ENCODE data around the gene MYL3. TPM values are rescaled to one million over a fixed set of nuclear protein-coding genes. Genes with fewer than 3 reads are reported as not detected.
"Not testable (repeated sequence)": the region's sequence is repeated elsewhere in the genome, so short reads cannot be mapped to it uniquely, and the experiment has no call there.

Gene MYL3
- total RNA-seq: not detected in 2 replicates

DNA sequence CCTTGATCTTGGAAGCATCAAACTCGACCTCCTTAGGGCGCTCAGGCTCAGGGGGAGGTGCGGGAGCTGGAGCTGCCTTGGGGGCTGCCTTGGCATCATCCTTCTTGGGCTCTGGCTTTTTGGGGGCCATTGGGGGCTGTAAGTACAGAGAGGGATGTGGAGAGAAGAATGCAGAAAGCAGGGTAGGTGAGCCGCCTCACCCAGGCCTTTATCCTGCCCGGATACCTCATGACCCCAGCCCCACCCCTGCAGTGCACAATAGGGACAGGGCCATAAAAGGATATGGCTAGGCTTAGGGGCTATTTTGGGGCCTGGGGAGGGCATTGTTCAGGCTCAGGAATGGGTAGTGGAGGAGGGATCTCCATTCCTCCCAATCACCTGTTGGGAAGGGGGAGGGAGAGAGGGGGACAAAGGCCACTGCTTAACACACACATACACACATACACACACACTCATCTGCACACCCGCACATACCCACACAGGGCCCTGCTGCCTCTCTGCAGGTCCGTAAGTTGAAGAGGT lies at the start of gene MYL3:
MYL3 (minus strand) TSS at position 184 of the 522 bp plus-strand sequence; CDS start at position 130, 54 bp downstream.
- H3K36me3 Mint-ChIP-seq (ENCODE audit: low read depth): no peaks in the 10 kb centered on the region
- no peak within 1 kb of the TSS for H3K27ac Mint-ChIP-seq
- intact Hi-C loops (cut with micrococcal nuclease): no loop called here
- no peak for DNase-seq (ENCODE audit: low spot score)
- no peaks in the 10 kb centered on the region for H3K9me3 Mint-ChIP-seq
- no peak within 1 kb of the TSS for H3K4me3 Mint-ChIP-seq (ENCODE audit: low read depth)
- no peaks in the 10 kb centered on the region for H3K27me3 Mint-ChIP-seq (ENCODE audit: low read depth)
- H3K4me1 Mint-ChIP-seq (ENCODE audit: low read depth): no peaks in the 10 kb centered on the region

DNA sequence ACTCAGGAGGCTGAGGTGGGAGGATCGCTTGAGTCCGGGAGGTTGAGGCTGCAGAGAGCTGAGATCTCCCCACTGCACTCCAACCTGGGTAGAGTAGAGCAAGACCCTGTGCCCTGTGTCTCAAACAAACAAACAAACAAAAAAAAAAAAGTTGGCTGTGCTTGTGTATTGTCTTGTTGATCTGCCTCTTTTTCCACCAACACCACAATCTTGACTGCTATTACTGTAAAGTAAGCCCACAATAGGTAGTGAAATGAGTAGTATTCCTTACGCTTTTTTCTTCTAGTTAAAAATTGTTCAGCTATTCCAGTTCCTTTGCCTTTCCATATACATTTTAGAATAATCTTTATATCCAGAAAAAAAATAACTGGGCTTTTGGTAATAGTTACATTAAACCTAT lies 49.7 kb upstream of the MYL3 start:
- intact Hi-C loops (cut with micrococcal nuclease): no loop called here
- H3K9me3 Mint-ChIP-seq: peaks cover 4% of the 10 kb centered on the region
- H3K36me3 Mint-ChIP-seq (ENCODE audit: low read depth): peaks cover 26% of the 10 kb centered on the region
- no peak for DNase-seq (ENCODE audit: low spot score)
- no peaks in the 10 kb centered on the region for H3K27me3 Mint-ChIP-seq (ENCODE audit: low read depth)
- peaks cover 26% of the 10 kb centered on the region for H3K4me1 Mint-ChIP-seq (ENCODE audit: low read depth)
- H3K27ac Mint-ChIP-seq: no peak overlapping the region
- H3K4me3 Mint-ChIP-seq (ENCODE audit: low read depth): no peak overlapping the region

GRCh38 chr3:46910914-46911313 lies 47.7 kb upstream of the MYL3 start:
- H3K4me3 Mint-ChIP-seq (ENCODE audit: low read depth); H3K36me3 Mint-ChIP-seq (ENCODE audit: low read depth); H3K27me3 Mint-ChIP-seq (ENCODE audit: low read depth); DNase-seq (ENCODE audit: low spot score); intact Hi-C loops (cut with micrococcal nuclease); H3K9me3 Mint-ChIP-seq; H3K27ac Mint-ChIP-seq: not testable (repeated sequence)
- peaks cover 22% of the 10 kb centered on the region for H3K4me1 Mint-ChIP-seq (ENCODE audit: low read depth)

GRCh38 chr3:46910166-46910760 lies 47.0 kb upstream of the MYL3 start:
- H3K4me3 Mint-ChIP-seq (ENCODE audit: low read depth): no peak overlapping the region
- intact Hi-C loops (cut with micrococcal nuclease): no loop called here
- H3K27me3 Mint-ChIP-seq (ENCODE audit: low read depth): no peaks in the 10 kb centered on the region
- no peak overlapping the region for H3K27ac Mint-ChIP-seq
- H3K9me3 Mint-ChIP-seq: no peaks in the 10 kb centered on the region
- peaks cover 17% of the 10 kb centered on the region for H3K4me1 Mint-ChIP-seq (ENCODE audit: low read depth)
- DNase-seq (ENCODE audit: low spot score): no peak
- peaks cover 2% of the 10 kb centered on the region for H3K36me3 Mint-ChIP-seq (ENCODE audit: low read depth)

DNA sequence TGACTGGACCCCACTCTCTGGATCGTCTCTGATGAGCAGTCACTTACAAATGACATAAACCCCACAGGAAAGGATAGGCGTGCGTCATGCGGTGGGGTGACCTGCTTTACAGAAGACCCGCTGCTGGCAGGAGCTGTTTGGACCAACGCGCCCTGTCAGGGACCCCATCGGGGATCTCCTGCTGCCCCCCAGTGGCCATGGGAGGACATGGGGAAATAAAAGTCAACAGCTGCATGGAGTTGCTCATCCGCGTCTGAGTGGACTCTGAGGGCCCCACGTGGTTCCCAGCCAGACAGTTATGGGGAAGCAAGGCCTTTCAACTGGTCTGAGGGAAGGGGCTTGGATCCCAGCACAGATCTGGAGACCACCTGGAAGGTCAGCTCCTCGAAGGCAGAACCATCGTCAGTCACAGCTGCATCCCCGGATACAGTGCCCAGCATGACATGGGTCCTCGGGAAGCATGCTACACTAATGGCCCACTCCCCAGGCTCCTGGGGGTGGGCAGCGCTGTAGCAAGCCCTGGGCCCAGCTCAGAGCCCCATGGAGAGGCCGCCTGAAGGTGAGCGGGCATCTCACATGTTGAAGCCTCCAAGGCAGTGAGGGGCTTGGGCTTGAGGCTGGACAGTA lies 46.4 kb upstream of the MYL3 start:
- peak; percentile 66 for DNase-seq (ENCODE audit: low spot score)
- peaks cover 15% of the 10 kb centered on the region for H3K4me1 Mint-ChIP-seq (ENCODE audit: low read depth)
- H3K36me3 Mint-ChIP-seq (ENCODE audit: low read depth): no peaks in the 10 kb centered on the region
- H3K27ac Mint-ChIP-seq: no peak overlapping the region
- intact Hi-C loops (cut with micrococcal nuclease): loop anchor here (1.0 to 5.0 kb wide), 2 partner anchors 42 to 204 kb away; no protein-coding TSS in a partner anchor
- H3K9me3 Mint-ChIP-seq: no peaks in the 10 kb centered on the region
- no peaks in the 10 kb centered on the region for H3K27me3 Mint-ChIP-seq (ENCODE audit: low read depth)
- H3K4me3 Mint-ChIP-seq (ENCODE audit: low read depth): no peak overlapping the region

DNA sequence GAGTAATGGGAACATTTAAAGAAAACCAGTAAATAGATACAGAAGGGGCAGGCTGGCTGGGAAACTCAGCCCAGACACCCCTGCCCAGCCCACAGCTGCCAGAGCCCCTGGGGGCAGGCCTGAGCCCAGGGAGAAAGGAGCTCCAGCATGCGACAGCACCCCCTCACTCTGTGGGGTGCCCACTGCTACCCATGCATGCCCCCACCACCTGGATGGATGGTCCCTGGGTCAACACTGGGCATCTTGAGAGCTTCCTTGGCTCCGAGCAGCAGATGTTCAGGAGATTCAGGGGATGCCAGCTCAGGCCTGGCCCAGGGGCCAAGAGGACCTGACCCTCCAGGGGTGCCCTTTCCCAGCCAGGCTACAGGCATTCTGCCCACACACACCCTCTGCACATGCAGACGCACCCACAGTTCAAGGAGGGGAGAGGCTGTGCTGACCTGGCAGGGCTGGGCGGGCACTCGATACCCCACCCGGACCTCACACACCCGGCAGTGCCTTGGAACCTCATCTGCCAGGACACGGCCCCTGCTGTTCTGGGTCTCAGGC lies 45.8 kb upstream of the MYL3 start:
- DNase-seq (ENCODE audit: low spot score): no peak
- Mint-ChIP-seq H3K27me3 (ENCODE audit: low read depth) (no peaks in the 10 kb centered on the region), H3K36me3 (ENCODE audit: low read depth) (no peaks in the 10 kb centered on the region), H3K9me3 (no peaks in the 10 kb centered on the region), H3K4me3 (ENCODE audit: low read depth) (no peak overlapping the region), H3K4me1 (ENCODE audit: low read depth) (peaks cover 13% of the 10 kb centered on the region), H3K27ac (no peak overlapping the region)
- intact Hi-C loops (cut with micrococcal nuclease): loop anchor here (1.0 to 5.0 kb wide), 2 partner anchors 42 to 204 kb away; no protein-coding TSS in a partner anchor

DNA sequence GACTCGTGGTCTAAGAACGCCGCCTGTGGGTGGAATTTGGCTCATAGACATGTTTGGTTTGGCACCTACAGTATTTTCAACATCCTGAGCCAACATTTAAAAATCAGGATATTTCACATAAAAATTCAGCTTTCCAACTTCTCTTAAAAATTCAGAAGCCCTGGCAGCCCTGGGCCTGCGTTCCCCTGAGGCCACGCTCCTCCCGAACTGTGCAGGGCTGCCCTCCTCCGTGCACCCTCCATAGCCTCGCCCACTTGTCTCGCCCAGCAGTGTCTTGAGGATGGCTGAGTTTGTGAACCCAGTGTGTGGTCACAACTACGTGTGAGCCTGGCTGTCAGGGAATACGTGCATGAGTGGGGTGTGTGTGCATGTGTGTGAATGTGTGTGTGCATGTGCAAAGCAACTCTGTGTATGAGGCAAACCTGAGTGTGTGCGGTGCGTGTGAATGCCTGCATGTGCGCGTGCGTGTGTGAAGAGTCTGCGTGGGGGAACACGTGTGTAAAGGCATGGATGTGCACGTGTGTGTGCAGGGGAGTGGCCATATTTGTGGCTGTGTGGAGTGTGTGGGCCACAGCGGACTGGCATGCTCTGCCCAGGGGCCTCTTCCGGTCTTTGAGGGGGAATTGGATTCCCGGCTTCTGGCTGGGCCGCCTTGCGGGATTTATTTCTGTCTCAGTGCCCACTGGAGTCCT lies 45.2 kb upstream of the MYL3 start:
- no peaks in the 10 kb centered on the region for H3K27me3 Mint-ChIP-seq (ENCODE audit: low read depth)
- peaks cover 8% of the 10 kb centered on the region for H3K4me1 Mint-ChIP-seq (ENCODE audit: low read depth)
- intact Hi-C loops (cut with micrococcal nuclease): loop anchor here (5.0 kb wide), 1 partner anchor 41 kb away; no protein-coding TSS in a partner anchor
- no peaks in the 10 kb centered on the region for H3K9me3 Mint-ChIP-seq
- no peaks in the 10 kb centered on the region for H3K36me3 Mint-ChIP-seq (ENCODE audit: low read depth)
- no peak for DNase-seq (ENCODE audit: low spot score)
- H3K27ac Mint-ChIP-seq: no peak overlapping the region
- no peak overlapping the region for H3K4me3 Mint-ChIP-seq (ENCODE audit: low read depth)

DNA sequence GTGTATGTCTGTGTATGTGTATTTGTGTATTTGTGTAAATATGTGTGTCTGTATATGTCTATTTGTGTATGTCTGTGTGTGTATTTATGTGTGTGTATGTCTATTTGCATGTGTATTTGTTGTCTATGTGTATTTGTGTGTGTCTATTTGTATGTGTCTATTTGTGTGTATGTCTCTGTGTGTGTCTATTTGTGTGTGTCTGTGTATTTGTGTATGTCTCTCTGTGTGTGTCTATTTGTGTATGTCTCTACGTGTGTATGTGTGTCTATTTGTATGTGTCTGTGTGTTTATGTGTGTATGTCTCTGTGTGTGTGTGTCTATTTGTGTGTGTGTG lies 44.7 kb upstream of the MYL3 start:
- Mint-ChIP-seq H3K4me3 (ENCODE audit: low read depth) (no peak overlapping the region), H3K4me1 (ENCODE audit: low read depth) (peaks cover 4% of the 10 kb centered on the region), H3K27me3 (ENCODE audit: low read depth) (no peaks in the 10 kb centered on the region), H3K9me3 (no peaks in the 10 kb centered on the region), H3K36me3 (ENCODE audit: low read depth) (no peaks in the 10 kb centered on the region), H3K27ac (no peak overlapping the region)
- intact Hi-C loops (cut with micrococcal nuclease): loop anchor here (5.0 kb wide), 1 partner anchor 41 kb away; no protein-coding TSS in a partner anchor
- DNase-seq (ENCODE audit: low spot score): no peak

DNA sequence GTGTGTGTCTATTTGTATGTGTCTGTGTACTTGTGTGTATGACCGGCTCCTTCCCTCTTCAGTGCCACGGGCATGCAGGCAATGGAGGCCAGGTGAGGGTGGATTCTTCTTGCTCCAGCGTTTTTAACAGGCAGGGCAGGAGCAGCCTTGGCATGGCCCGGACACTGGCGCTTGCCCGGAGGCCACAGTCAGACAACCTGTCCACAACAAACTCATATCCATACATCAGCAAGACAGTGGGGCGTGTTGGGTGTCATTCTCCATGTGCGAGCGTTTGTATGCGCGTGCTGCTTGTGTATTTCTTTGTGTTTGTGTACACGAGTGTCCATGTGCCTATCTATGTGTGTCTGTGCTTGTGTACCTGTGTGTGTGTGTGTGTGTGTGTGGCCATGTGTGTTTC lies 44.0 kb upstream of the MYL3 start:
- no peaks in the 10 kb centered on the region for H3K36me3 Mint-ChIP-seq (ENCODE audit: low read depth)
- no peak overlapping the region for H3K4me3 Mint-ChIP-seq (ENCODE audit: low read depth)
- H3K9me3 Mint-ChIP-seq: no peaks in the 10 kb centered on the region
- H3K4me1 Mint-ChIP-seq (ENCODE audit: low read depth): peaks cover 2% of the 10 kb centered on the region
- no peak overlapping the region for H3K27ac Mint-ChIP-seq
- intact Hi-C loops (cut with micrococcal nuclease): loop anchor here (5.0 kb wide), 1 partner anchor 40 kb away; no protein-coding TSS in a partner anchor
- no peak for DNase-seq (ENCODE audit: low spot score)
- no peaks in the 10 kb centered on the region for H3K27me3 Mint-ChIP-seq (ENCODE audit: low read depth)

GRCh38 chr3:46906471-46907058 lies 43.3 kb upstream of the MYL3 start:
- no peaks in the 10 kb centered on the region for H3K36me3 Mint-ChIP-seq (ENCODE audit: low read depth)

DNA sequence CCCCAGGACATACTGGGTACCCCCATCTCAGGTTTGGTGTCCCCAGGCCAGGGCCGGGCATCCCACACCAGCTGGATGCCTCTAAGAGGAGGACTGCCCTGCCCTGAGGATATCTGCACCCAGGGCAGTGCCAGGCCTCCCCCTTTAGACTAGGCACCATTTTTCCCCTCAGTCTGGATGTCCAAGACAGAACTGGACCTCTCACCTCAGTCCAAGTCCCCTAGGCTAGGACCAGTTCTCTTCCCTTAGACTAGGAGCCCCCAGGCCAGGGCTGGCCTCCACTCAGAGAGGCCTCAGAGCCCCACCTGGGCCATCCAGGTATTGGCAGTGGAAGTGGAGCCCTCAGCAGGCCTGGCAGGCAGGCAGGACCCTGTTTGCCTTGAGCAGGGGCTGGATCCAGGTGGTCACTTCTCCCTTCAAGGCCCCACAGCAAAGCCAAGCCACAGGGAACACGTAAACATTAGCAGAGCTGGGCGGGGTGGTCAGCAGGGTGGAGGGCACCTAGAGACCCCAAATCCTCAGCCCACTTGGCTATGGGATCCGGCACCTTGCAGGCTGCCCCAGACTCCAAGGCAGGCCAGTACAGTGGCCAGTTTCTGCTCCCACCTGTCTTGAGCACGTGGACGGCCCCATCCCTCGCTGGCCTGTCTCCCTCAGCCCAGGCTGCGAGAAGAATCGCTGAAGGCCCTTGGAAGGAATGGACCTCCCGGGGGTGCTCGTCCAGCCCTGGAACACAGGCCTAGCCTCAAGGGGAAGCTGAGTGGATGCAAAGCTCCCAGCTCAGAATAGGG lies 42.6 kb upstream of the MYL3 start:
- Mint-ChIP-seq H3K27ac (no peak overlapping the region), H3K4me1 (ENCODE audit: low read depth) (peaks cover 2% of the 10 kb centered on the region), H3K4me3 (ENCODE audit: low read depth) (no peak overlapping the region), H3K36me3 (ENCODE audit: low read depth) (no peaks in the 10 kb centered on the region), H3K27me3 (ENCODE audit: low read depth) (no peaks in the 10 kb centered on the region), H3K9me3 (no peaks in the 10 kb centered on the region)
- intact Hi-C loops (cut with micrococcal nuclease): loop anchor here (5.0 kb wide), 1 partner anchor 39 kb away; no protein-coding TSS in a partner anchor
- no peak for DNase-seq (ENCODE audit: low spot score)

More at GRCh38 chr3:46906471-46907058, 43.3 kb upstream of the MYL3 start:
- Mint-ChIP-seq H3K4me3 (ENCODE audit: low read depth) (no peak overlapping the region), H3K9me3 (no peaks in the 10 kb centered on the region), H3K27me3 (ENCODE audit: low read depth) (no peaks in the 10 kb centered on the region), H3K27ac (no peak overlapping the region), H3K4me1 (ENCODE audit: low read depth) (peaks cover 2% of the 10 kb centered on the region)
- intact Hi-C loops (cut with micrococcal nuclease): loop anchor here (5.0 kb wide), 1 partner anchor 39 kb away; no protein-coding TSS in a partner anchor
- no peak for DNase-seq (ENCODE audit: low spot score)

GRCh38 chr3:46905213-46905560 lies 41.9 kb upstream of the MYL3 start:
- no peaks in the 10 kb centered on the region for H3K27me3 Mint-ChIP-seq (ENCODE audit: low read depth)
- no peak overlapping the region for H3K27ac Mint-ChIP-seq
- H3K4me3 Mint-ChIP-seq (ENCODE audit: low read depth): no peak overlapping the region
- intact Hi-C loops (cut with micrococcal nuclease): loop anchor here (5.0 kb wide), 1 partner anchor 38 kb away; no protein-coding TSS in a partner anchor
- H3K4me1 Mint-ChIP-seq (ENCODE audit: low read depth): peaks cover 2% of the 10 kb centered on the region
- H3K9me3 Mint-ChIP-seq: no peaks in the 10 kb centered on the region
- DNase-seq (ENCODE audit: low spot score): no peak
- no peaks in the 10 kb centered on the region for H3K36me3 Mint-ChIP-seq (ENCODE audit: low read depth)
